ENCODE measurements around the gene MARCHF3.

DNA sequence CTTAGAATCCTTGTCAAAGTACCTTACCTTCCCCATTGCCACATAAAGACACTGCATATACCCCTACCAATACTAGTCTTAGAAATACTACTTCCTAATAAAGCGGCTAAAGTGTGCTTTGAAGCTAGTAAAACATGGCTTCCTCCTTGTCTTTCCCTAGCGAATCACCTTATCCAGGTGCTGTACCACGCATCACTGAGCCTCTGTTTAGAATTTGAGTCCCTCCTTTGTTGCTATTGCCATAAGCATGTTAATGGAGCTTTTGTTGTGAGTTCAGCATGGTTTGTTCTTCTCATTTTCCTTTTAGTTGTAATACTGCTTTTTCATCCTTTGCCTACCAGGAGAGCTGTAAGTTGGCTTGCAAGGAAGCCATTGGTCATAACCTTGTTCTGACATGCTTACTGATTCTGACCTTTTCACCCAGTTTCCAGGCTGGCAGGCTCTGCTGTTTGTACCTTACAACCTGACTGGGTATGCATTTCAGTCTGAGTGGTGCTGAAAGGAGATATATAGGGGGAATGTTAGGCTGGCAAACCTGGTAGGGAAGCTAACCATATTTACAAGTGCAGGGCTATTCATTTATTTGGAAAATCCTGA is 203.6 kb downstream of the MARCHF3 start:
- TF ChIP-seq, protein P1, sequence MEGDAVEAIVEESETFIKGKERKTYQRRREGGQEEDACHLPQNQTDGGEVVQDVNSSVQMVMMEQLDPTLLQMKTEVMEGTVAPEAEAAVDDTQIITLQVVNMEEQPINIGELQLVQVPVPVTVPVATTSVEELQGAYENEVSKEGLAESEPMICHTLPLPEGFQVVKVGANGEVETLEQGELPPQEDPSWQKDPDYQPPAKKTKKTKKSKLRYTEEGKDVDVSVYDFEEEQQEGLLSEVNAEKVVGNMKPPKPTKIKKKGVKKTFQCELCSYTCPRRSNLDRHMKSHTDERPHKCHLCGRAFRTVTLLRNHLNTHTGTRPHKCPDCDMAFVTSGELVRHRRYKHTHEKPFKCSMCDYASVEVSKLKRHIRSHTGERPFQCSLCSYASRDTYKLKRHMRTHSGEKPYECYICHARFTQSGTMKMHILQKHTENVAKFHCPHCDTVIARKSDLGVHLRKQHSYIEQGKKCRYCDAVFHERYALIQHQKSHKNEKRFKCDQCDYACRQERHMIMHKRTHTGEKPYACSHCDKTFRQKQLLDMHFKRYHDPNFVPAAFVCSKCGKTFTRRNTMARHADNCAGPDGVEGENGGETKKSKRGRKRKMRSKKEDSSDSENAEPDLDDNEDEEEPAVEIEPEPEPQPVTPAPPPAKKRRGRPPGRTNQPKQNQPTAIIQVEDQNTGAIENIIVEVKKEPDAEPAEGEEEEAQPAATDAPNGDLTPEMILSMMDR (IDR thresholded peaks at IDR 0.05): no peak
- no peak for TF ChIP-seq POLR2A (IDR thresholded peaks at IDR 0.05)
